Liver (tissue), 9 donors: ENCODE measurements around the gene TCF25. TPM values are rescaled to one million over a fixed set of nuclear protein-coding genes. Genes with fewer than 3 reads are reported as not detected.
A peak's percentile ranks its signal among the peaks of the same experiment; 100 is the strongest.

ENCODE experiments used
- DNase-seq: peaks from one replicate; pipeline ENCODE4 v3.0.0-alpha.2; 2017; ENCODE audit warnings: low spot score
- H3K27ac ChIP-seq, 2 donors: one replicate each; pipeline ENCODE4 v1.7.0; 2013; ENCODE audit warnings: inconsistent platforms in 2 of 2, low read length in 2 of 2, control low read depth in 1 of 2, low read depth in 1 of 2, mild to moderate bottlenecking in 1 of 2
- H3K27me3 ChIP-seq, 4 donors: one replicate each; pipeline versions ENCODE4 v1.6.1 to v1.7.0; 2013; ENCODE audit warnings: low read length in 3 of 4, inconsistent platforms in 1 of 4, mild to moderate bottlenecking in 1 of 4, moderate library complexity in 1 of 4; ENCODE audit not compliant: control insufficient read depth in 4 of 4, insufficient read depth in 4 of 4
- H3K36me3 ChIP-seq, 4 donors: one replicate each; pipeline versions ENCODE4 v1.6.1 to v1.7.0; 2013; ENCODE audit warnings: low read length in 3 of 4, mild to moderate bottlenecking in 3 of 4, low read depth in 1 of 4, moderate library complexity in 1 of 4; ENCODE audit not compliant: control insufficient read depth in 4 of 4, insufficient read depth in 3 of 4
- H3K4me1 ChIP-seq, 4 donors: one replicate each; pipeline versions ENCODE4 v1.6.1 to v1.7.0; 2013; ENCODE audit warnings: low read length in 3 of 4, mild to moderate bottlenecking in 3 of 4, moderate library complexity in 1 of 4; ENCODE audit not compliant: control insufficient read depth in 4 of 4, insufficient read depth in 4 of 4
- H3K4me3 ChIP-seq, 3 donors: one replicate each; pipeline versions ENCODE4 v1.6.1 to v1.7.0; 2013; ENCODE audit warnings: low read length in 3 of 3, control low read depth in 1 of 3, low read depth in 1 of 3, mild to moderate bottlenecking in 1 of 3
- H3K9ac ChIP-seq, 2 donors: one replicate each; pipeline ENCODE4 v1.7.0; 2013; ENCODE audit warnings: low read length in 2 of 2, mild to moderate bottlenecking in 2 of 2, moderate library complexity in 2 of 2, control low read depth in 1 of 2, low read depth in 1 of 2
- H3K9me3 ChIP-seq, 4 donors: one replicate each; pipeline versions ENCODE4 v1.6.1 to v1.7.0; 2013; ENCODE audit warnings: low read length in 3 of 4; ENCODE audit not compliant: control insufficient read depth in 4 of 4
- ATF3 ChIP-seq: IDR thresholded peaks from 2 replicates; pipeline ENCODE4 v1.6.1; 2016; ENCODE audit warnings: antibody characterized with exemption
- CTCF ChIP-seq: fragments of 150-350 bp; IDR thresholded peaks from 2 replicates; pipeline ENCODE4 v1.5.1; 2017; ENCODE audit warnings: improper control_type of control experiment, low read depth, low read length; ENCODE audit not compliant: missing input control
- EGR1 ChIP-seq, 2 donors: IDR thresholded peaks; 2 replicates each; pipeline ENCODE4 v1.6.1; 2016 to 2018; ENCODE audit warnings: antibody characterized with exemption in 2 of 2, low read depth in 2 of 2
- FOXA1 ChIP-seq: IDR thresholded peaks from 2 replicates; pipeline ENCODE4 v1.6.1; 2016; ENCODE audit warnings: antibody characterized with exemption
- FOXA2 ChIP-seq: IDR thresholded peaks from 2 replicates; pipeline ENCODE4 v1.6.1; 2016; ENCODE audit warnings: antibody characterized with exemption
- GABPA ChIP-seq, 2 donors: IDR thresholded peaks in 1 of 2; conservative IDR thresholded peaks in 1 of 2; 2 replicates each; pipeline ENCODE4 v1.6.1; 2016; ENCODE audit warnings: antibody characterized with exemption in 2 of 2, mild to moderate bottlenecking in 1 of 2, moderate library complexity in 1 of 2
- HNF4A ChIP-seq, 2 donors: conservative IDR thresholded peaks; 2 replicates each; pipeline ENCODE4 v1.6.1; 2016; ENCODE audit warnings: antibody characterized with exemption in 2 of 2, mild to moderate bottlenecking in 2 of 2
- HNF4G ChIP-seq: IDR thresholded peaks from 2 replicates; pipeline ENCODE4 v1.6.1; 2016; ENCODE audit warnings: antibody characterized with exemption
- JUND ChIP-seq, 2 donors: IDR thresholded peaks; 2 replicates each; pipeline ENCODE4 v1.6.1; 2016; ENCODE audit warnings: antibody characterized with exemption in 2 of 2
- MAX ChIP-seq: IDR thresholded peaks from 2 replicates; pipeline ENCODE4 v1.6.1; 2016; ENCODE audit warnings: antibody characterized with exemption
- NR2F2 ChIP-seq: IDR thresholded peaks from 2 replicates; pipeline ENCODE4 v1.6.1; 2016; ENCODE audit warnings: antibody characterized with exemption
- RAD21 ChIP-seq, 2 donors: IDR thresholded peaks; 2 replicates each; pipeline ENCODE4 v1.6.1; 2016; ENCODE audit warnings: antibody characterized with exemption in 2 of 2, mild to moderate bottlenecking in 2 of 2
- RXRA ChIP-seq, 2 donors: IDR thresholded peaks; 2 replicates each; pipeline ENCODE4 v1.6.1; 2017 to 2018; ENCODE audit warnings: antibody characterized with exemption in 2 of 2, mild to moderate bottlenecking in 1 of 2
- SP1 ChIP-seq: IDR thresholded peaks from 2 replicates; pipeline ENCODE4 v1.6.1; 2018; ENCODE audit warnings: antibody characterized with exemption, mild to moderate bottlenecking
- TAF1 ChIP-seq: conservative IDR thresholded peaks from 2 replicates; pipeline ENCODE4 v1.6.1; 2016; ENCODE audit warnings: antibody characterized with exemption, mild to moderate bottlenecking
- YY1 ChIP-seq: IDR thresholded peaks from 2 replicates; pipeline ENCODE4 v1.6.1; 2016; ENCODE audit warnings: antibody characterized with exemption, mild to moderate bottlenecking
- ZBTB33 ChIP-seq: IDR thresholded peaks from 2 replicates; pipeline ENCODE4 v1.6.1; 2016; ENCODE audit warnings: antibody characterized with exemption
- WGBS: extraction: QIAGEN DNeasy Blood & Tissue Kit; methylation state at CpG from one replicate; pipeline ENCODE4 v1.1.7; 2013; 5-methylcytosine and 5-hydroxymethylcytosine counted together
- polyA plus RNA-seq, 2 donors: library from polyadenylated mRNA; stranded (reverse) in 1 of 2; unstranded in 1 of 2; fragments of 200-250 nt in 1 of 2; fragments of >200 nt in 1 of 2; fragmentation: Nextera tagmentation in 1 of 2; extraction: Ambion mirVana in 1 of 2; gene quantifications; one replicate each; pipeline versions ENCODE4 v1.2.1 to v1.2.3, GENCODE V29; 2013 to 2015
- total RNA-seq, 2 donors: library from RNA; depleted of rRNA; stranded (reverse); fragments of >200 nt; gene quantifications; one replicate each; pipeline ENCODE4 v1.2.3, GENCODE V29; 2014
- donor health status: healthy.
- donor health status: healthy.
- donor health status: healthy.
- donor health status: healthy.
- donor health status: healthy.

The TCF25 gene
- total and polyA plus RNA-seq, 4 donors: 59.6 to 98.8 (median 76.8) TPM

- TF ChIP-seq RXRA (IDR thresholded peaks at IDR 0.05) (no peak), RAD21 (IDR thresholded peaks at IDR 0.05) (peak in 1 of 2 donors; percentile 76)
Measured at GRCh38 chr16:89909777-89910716, 36.7 kb downstream of the TCF25 start (continued).

GRCh38 chr16:89910717-89911354 is 37.4 kb downstream of the TCF25 start:
- H3K9me3 ChIP-seq: no peaks in the 10 kb centered on the region
- H3K4me3 ChIP-seq: no peak overlapping the region
- no peaks in the 10 kb centered on the region for H3K27me3 ChIP-seq
- H3K36me3 ChIP-seq: peaks cover 13 to 38% (median 18%) of the 10 kb centered on the region in 4 donors
- DNase-seq: no peak
- no peak overlapping the region for H3K27ac ChIP-seq
- H3K9ac ChIP-seq: no peak overlapping the region
- TF ChIP-seq CTCF (no peak), FOXA1 (no peak), MAX (no peak), RXRA (IDR thresholded peaks at IDR 0.05) (no peak), HNF4A (conservative IDR thresholded peaks at IDR 0.05) (no peak), HNF4G (no peak), FOXA2 (no peak), RAD21 (IDR thresholded peaks at IDR 0.05) (no peak), NR2F2 (no peak), TAF1 (no peak), ZBTB33 (no peak), SP1 (no peak), YY1 (no peak), EGR1 (IDR thresholded peaks at IDR 0.05; ENCODE audit: low read depth in 2 of 2) (no peak), JUND (IDR thresholded peaks at IDR 0.05) (no peak), GABPA (IDR thresholded peaks at IDR 0.05 in 1 of 2, conservative IDR thresholded peaks at IDR 0.05 in 1 of 2) (no peak), ATF3 (no peak)
- 96% methylated on average over 27 of the region's 27 CpGs for WGBS
- H3K4me1 ChIP-seq: no peaks in the 10 kb centered on the region
